NCI-H526 treated with DMSO at 0.1 percent for 48 hours (cell line): Measurements from ENCODE around the gene CCR8.
"Not testable (repeated sequence)": the region's sequence is repeated elsewhere in the genome, so short reads cannot be mapped to it uniquely, and the experiment has no call there.

Experiments used
- DNase-seq: peaks from one replicate; lab custom pipeline; 2025; lab: John Stamatoyannopoulos, UW

CCR8 gene

GRCh38 chr3:39317571-39318169 is 11.8 kb upstream of the CCR8 start:
- no peak for DNase-seq

- DNase-seq, result no peak
Observed at GRCh38 chr3:39318301-39318700, 11.2 kb upstream of the CCR8 start.

GRCh38 chr3:39319249-39319648 is 10.3 kb upstream of the CCR8 start:
- DNase-seq, result no peak

GRCh38 chr3:39321574-39321983 is 7.9 kb upstream of the CCR8 start:
- not testable (repeated sequence) for DNase-seq

GRCh38 chr3:39322209-39322715 is 7.2 kb upstream of the CCR8 start:
- not testable (repeated sequence) for DNase-seq

- no peak for DNase-seq
Observed at GRCh38 chr3:39322936-39323335, 6.6 kb upstream of the CCR8 start.

- DNase-seq, result no peak
Observed at GRCh38 chr3:39323494-39323893, 6.0 kb upstream of the CCR8 start.

GRCh38 chr3:39325236-39325635 is 4.3 kb upstream of the CCR8 start:
- no peak for DNase-seq

GRCh38 chr3:39327053-39327745 is 2.3 kb upstream of the CCR8 start:
- DNase-seq, result no peak

- no peak for DNase-seq
Observed at GRCh38 chr3:39327746-39328349, 1.7 kb upstream of the CCR8 start.

- DNase-seq, result no peak
Observed at GRCh38 chr3:39330824-39331223, 1.3 kb downstream of the CCR8 start.

GRCh38 chr3:39332525-39332924 is 3.0 kb downstream of the CCR8 start:
- DNase-seq, result no peak

GRCh38 chr3:39333607-39334006 is 4.1 kb downstream of the CCR8 start:
- no peak for DNase-seq

GRCh38 chr3:39334205-39334604 is 4.7 kb downstream of the CCR8 start:
- DNase-seq, result no peak

- DNase-seq, result no peak
Observed at GRCh38 chr3:39338201-39338600, 8.7 kb downstream of the CCR8 start.

GRCh38 chr3:39339086-39339485 is 9.6 kb downstream of the CCR8 start:
- DNase-seq, result no peak

- no peak for DNase-seq
Observed at GRCh38 chr3:39343076-39343717, 13.7 kb downstream of the CCR8 start.

- no peak for DNase-seq
Observed at GRCh38 chr3:39343760-39344159, 14.3 kb downstream of the CCR8 start.

GRCh38 chr3:39344746-39345344 is 15.3 kb downstream of the CCR8 start:
- DNase-seq, result no peak

- no peak for DNase-seq
Observed at GRCh38 chr3:39346785-39347585, 17.5 kb downstream of the CCR8 start.

GRCh38 chr3:39347586-39347876 is 18.0 kb downstream of the CCR8 start:
- DNase-seq, result no peak

- DNase-seq, result no peak
Observed at GRCh38 chr3:39349080-39349479, 19.6 kb downstream of the CCR8 start.
